Measurements from ENCODE around the gene NOD2. TPM values are rescaled to one million over a fixed set of nuclear protein-coding genes. Genes with fewer than 3 reads are reported as not detected.

The NOD2 gene
- total RNA-seq, 1 experiment from 2014 or later: 5.4 TPM

DNA sequence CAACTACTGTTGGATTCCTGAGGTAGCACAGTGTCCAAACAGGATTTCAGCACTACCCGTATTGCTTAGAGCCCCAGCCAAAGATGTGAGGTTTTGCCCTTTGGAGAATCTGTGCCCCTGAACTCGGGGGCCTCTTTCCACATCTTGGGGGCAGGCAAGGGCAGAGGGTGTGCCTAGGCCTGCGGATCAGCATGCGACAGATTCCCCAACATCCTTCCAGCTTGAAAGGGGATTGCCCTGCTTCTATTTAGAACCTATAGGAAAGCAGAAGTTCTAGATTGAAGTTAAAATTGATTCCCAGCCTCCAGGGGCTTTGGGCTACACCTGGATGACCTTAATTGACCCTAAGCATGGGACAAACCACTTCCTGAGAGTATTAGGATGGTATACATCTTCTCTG lies 19.6 kb downstream of the NOD2 start:
- H3K9ac ChIP-seq (ENCODE audit: low read length): no peak overlapping the region
- H3K36me3 ChIP-seq (ENCODE audit: control insufficient read depth in 1 of 2, insufficient read depth in 2 of 2, low read length in 2 of 2): no peaks in the 10 kb centered on the region
- no peak overlapping the region for H3K27ac ChIP-seq (ENCODE audit: low read depth, low read length)
- no peaks in the 10 kb centered on the region for H3K27me3 ChIP-seq (ENCODE audit: insufficient read depth, low read length)
- ChIA-PET CTCF (no interaction called here), RAD21 (ENCODE audit: low non-redundant PET in 1 of 2, low total read pairs in 2 of 2, uncharacterized antibody in 2 of 2, unreplicated experiment in 2 of 2) (no interaction called here), POLR2A (no interaction called here)
- H3K9me3 ChIP-seq (ENCODE audit: control insufficient read depth in 1 of 2, insufficient read depth in 1 of 2, low read depth in 1 of 2, low read length in 2 of 2): no peaks in the 10 kb centered on the region
- BruUV-seq (replicated peaks): no TSS peak
- no peaks in the 10 kb centered on the region for H4K20me1 ChIP-seq (ENCODE audit: insufficient read depth)
- no peak for ATAC-seq
- H3K4me1 ChIP-seq (ENCODE audit: control insufficient read depth in 1 of 2, insufficient read depth in 2 of 2, low read length in 2 of 2): no peaks in the 10 kb centered on the region
- H3K79me2 ChIP-seq (ENCODE audit: insufficient read depth, low read length): no peaks in the 10 kb centered on the region
- H2AFZ ChIP-seq (ENCODE audit: low read depth, low read length, poor library complexity, severe bottlenecking): no peak overlapping the region
- TF ChIP-seq ELF1 (IDR thresholded peaks at IDR 0.05; ENCODE audit: borderline replicate concordance, low read depth): no peak
- no peak for TF ChIP-seq TCF7L2 (IDR thresholded peaks at IDR 0.05; ENCODE audit: borderline replicate concordance, extremely low read depth, insufficient read depth, insufficient read length)
- TF ChIP-seq POLR2A (IDR thresholded peaks at IDR 0.05; ENCODE audit: borderline replicate concordance, extremely low read depth, insufficient read depth, insufficient read length): no peak
- TF ChIP-seq, protein P1, sequence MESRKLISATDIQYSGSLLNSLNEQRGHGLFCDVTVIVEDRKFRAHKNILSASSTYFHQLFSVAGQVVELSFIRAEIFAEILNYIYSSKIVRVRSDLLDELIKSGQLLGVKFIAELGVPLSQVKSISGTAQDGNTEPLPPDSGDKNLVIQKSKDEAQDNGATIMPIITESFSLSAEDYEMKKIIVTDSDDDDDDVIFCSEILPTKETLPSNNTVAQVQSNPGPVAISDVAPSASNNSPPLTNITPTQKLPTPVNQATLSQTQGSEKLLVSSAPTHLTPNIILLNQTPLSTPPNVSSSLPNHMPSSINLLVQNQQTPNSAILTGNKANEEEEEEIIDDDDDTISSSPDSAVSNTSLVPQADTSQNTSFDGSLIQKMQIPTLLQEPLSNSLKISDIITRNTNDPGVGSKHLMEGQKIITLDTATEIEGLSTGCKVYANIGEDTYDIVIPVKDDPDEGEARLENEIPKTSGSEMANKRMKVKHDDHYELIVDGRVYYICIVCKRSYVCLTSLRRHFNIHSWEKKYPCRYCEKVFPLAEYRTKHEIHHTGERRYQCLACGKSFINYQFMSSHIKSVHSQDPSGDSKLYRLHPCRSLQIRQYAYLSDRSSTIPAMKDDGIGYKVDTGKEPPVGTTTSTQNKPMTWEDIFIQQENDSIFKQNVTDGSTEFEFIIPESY (IDR thresholded peaks at IDR 0.05; ENCODE audit: extremely low read depth, insufficient replicate concordance, low read length): no peak
- TF ChIP-seq POLR2AphosphoS5 (IDR thresholded peaks at IDR 0.05; ENCODE audit: low read depth, low read length): no peak
- TF ChIP-seq ZNF274 (IDR thresholded peaks at IDR 0.05; ENCODE audit: low read depth, low read length): no peak
- no peak for TF ChIP-seq CEBPB (IDR thresholded peaks at IDR 0.05; ENCODE audit: low read depth)
- no peak for TF ChIP-seq JUND (IDR thresholded peaks at IDR 0.05)
- TF ChIP-seq, protein P2, sequence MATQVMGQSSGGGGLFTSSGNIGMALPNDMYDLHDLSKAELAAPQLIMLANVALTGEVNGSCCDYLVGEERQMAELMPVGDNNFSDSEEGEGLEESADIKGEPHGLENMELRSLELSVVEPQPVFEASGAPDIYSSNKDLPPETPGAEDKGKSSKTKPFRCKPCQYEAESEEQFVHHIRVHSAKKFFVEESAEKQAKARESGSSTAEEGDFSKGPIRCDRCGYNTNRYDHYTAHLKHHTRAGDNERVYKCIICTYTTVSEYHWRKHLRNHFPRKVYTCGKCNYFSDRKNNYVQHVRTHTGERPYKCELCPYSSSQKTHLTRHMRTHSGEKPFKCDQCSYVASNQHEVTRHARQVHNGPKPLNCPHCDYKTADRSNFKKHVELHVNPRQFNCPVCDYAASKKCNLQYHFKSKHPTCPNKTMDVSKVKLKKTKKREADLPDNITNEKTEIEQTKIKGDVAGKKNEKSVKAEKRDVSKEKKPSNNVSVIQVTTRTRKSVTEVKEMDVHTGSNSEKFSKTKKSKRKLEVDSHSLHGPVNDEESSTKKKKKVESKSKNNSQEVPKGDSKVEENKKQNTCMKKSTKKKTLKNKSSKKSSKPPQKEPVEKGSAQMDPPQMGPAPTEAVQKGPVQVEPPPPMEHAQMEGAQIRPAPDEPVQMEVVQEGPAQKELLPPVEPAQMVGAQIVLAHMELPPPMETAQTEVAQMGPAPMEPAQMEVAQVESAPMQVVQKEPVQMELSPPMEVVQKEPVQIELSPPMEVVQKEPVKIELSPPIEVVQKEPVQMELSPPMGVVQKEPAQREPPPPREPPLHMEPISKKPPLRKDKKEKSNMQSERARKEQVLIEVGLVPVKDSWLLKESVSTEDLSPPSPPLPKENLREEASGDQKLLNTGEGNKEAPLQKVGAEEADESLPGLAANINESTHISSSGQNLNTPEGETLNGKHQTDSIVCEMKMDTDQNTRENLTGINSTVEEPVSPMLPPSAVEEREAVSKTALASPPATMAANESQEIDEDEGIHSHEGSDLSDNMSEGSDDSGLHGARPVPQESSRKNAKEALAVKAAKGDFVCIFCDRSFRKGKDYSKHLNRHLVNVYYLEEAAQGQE (IDR thresholded peaks at IDR 0.05; ENCODE audit: low read depth): no peak
- no peak for TF ChIP-seq EZH2 (IDR thresholded peaks at IDR 0.05)
- no peak for TF ChIP-seq YY1 (IDR thresholded peaks at IDR 0.05; ENCODE audit: extremely low read depth, insufficient replicate concordance, low read depth, low read length)
- TF ChIP-seq SP1 (IDR thresholded peaks at IDR 0.05; ENCODE audit: low read depth): no peak
- TF ChIP-seq, protein P3, sequence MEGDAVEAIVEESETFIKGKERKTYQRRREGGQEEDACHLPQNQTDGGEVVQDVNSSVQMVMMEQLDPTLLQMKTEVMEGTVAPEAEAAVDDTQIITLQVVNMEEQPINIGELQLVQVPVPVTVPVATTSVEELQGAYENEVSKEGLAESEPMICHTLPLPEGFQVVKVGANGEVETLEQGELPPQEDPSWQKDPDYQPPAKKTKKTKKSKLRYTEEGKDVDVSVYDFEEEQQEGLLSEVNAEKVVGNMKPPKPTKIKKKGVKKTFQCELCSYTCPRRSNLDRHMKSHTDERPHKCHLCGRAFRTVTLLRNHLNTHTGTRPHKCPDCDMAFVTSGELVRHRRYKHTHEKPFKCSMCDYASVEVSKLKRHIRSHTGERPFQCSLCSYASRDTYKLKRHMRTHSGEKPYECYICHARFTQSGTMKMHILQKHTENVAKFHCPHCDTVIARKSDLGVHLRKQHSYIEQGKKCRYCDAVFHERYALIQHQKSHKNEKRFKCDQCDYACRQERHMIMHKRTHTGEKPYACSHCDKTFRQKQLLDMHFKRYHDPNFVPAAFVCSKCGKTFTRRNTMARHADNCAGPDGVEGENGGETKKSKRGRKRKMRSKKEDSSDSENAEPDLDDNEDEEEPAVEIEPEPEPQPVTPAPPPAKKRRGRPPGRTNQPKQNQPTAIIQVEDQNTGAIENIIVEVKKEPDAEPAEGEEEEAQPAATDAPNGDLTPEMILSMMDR (IDR thresholded peaks at IDR 0.05 in 2 of 3, conservative IDR thresholded peaks at IDR 0.05 in 1 of 3; ENCODE audit: borderline replicate concordance in 1 of 3, insufficient read depth in 1 of 3, low read depth in 2 of 3, low read length in 2 of 3): no peak
- TF ChIP-seq ZFX (IDR thresholded peaks at IDR 0.05): no peak
- no peak for TF ChIP-seq FOSL1 (IDR thresholded peaks at IDR 0.05; ENCODE audit: low read depth)
- no peak for TF ChIP-seq CBX3 (IDR thresholded peaks at IDR 0.05; ENCODE audit: low read depth)
- no peak for TF ChIP-seq RAD21 (IDR thresholded peaks at IDR 0.05; ENCODE audit: low read depth)
- TF ChIP-seq, protein P4, sequence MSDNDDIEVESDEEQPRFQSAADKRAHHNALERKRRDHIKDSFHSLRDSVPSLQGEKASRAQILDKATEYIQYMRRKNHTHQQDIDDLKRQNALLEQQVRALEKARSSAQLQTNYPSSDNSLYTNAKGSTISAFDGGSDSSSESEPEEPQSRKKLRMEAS (IDR thresholded peaks at IDR 0.05): no peak
- no peak overlapping the region for H3K4me3 ChIP-seq (replicated peaks in 1 of 2; ENCODE audit: low read depth in 1 of 2, low read length in 2 of 2)
- DNase-seq (ENCODE audit: low read depth, low spot score): no peak
- intact Hi-C loops (cut with micrococcal nuclease): no loop called here
- H3K4me2 ChIP-seq (ENCODE audit: low read length): no peak overlapping the region
- H3K9me2 ChIP-seq (ENCODE audit: insufficient read depth): no peaks in the 10 kb centered on the region
